HCT116 (cell line): Measurements from ENCODE around the gene DIS3L2. TPM values are rescaled to one million over a fixed set of nuclear protein-coding genes. Genes with fewer than 3 reads are reported as not detected.

Experiments
- ATAC-seq: fragments of 200-7000 bp; cut with Tn5 transposase; 2 replicates; pipeline ENCODE4 v1.9.1; 2020; ENCODE audit warnings: mild to moderate bottlenecking, moderate library complexity
- BruUV-seq: library from RNA; stranded (reverse); fragments of 400-500 nt; replicated peaks from 2 replicates; lab custom pipeline; 2021; lab: Mats Ljungman, UMichigan
- CTCF ChIA-PET: fragments of 300-600 bp; sonication (Branson Sonifier 250); formaldehyde crosslinking; loops from one replicate; lab custom pipeline; 2021; ENCODE audit warnings: antibody characterized with exemption; lab: Charles Lee
- POLR2A ChIA-PET: fragments of 300-600, 350-600 bp; sonication (Branson Sonifier 250); formaldehyde crosslinking; loops from one replicate; lab custom pipeline; 2021; ENCODE audit warnings: antibody characterized with exemption; lab: Charles Lee
- RAD21 ChIA-PET, 2 experiments: fragments of 300-600 bp; sonication (Branson Sonifier 250); formaldehyde crosslinking; loops; one replicate each; lab custom pipeline; 2023; ENCODE audit warnings: low total read pairs in 2 of 2; ENCODE audit not compliant: uncharacterized antibody in 2 of 2, unreplicated experiment in 2 of 2, low non-redundant PET in 1 of 2; lab: Charles Lee
- DNase-seq: peaks from one replicate; pipeline ENCODE4 v3.0.0-alpha.2; 2010; ENCODE audit warnings: low read depth, low spot score
- H2AFZ ChIP-seq: fragments of 200-600 bp; shearing (Covaris generic), sonication (generic); 2 replicates; pipeline ENCODE4 v1.6.1; 2017; ENCODE audit warnings: low read depth, mixed run types, mixed read lengths, antibody characterized with exemption, low read length; ENCODE audit not compliant: poor library complexity, severe bottlenecking
- H3K27ac ChIP-seq: 2 replicates; pipeline ENCODE4 v1.5.1; 2012; ENCODE audit warnings: low read depth, low read length
- H3K27me3 ChIP-seq: fragments of 200-600 bp; sonication (generic); 2 replicates; pipeline ENCODE4 v1.6.1; 2016; ENCODE audit warnings: mixed run types, low read length, mixed read lengths; ENCODE audit not compliant: insufficient read depth
- H3K36me3 ChIP-seq, 2 experiments: fragments of 200-500 bp in 1 of 2; fragments of 200-600 bp in 1 of 2; sonication (Bioruptor generic) in 1 of 2; sonication (generic) in 1 of 2; 2 replicates each; pipeline versions ENCODE4 v1.5.1 to v1.6.1; 2014 to 2016; ENCODE audit warnings: low read length in 2 of 2, inconsistent platforms in 1 of 2, mixed read lengths in 1 of 2, mixed run types in 1 of 2; ENCODE audit not compliant: insufficient read depth in 2 of 2, control insufficient read depth in 1 of 2
- H3K4me1 ChIP-seq, 2 experiments: fragments of 200-600 bp in 1 of 2; sonication (generic) in 1 of 2; 2 replicates each; pipeline versions ENCODE4 v1.5.1 to v1.6.1; 2012 to 2017; ENCODE audit warnings: low read length in 2 of 2, inconsistent platforms in 1 of 2, mild to moderate bottlenecking in 1 of 2, mixed read lengths in 1 of 2, mixed run types in 1 of 2, moderate library complexity in 1 of 2; ENCODE audit not compliant: insufficient read depth in 2 of 2, control insufficient read depth in 1 of 2
- H3K4me2 ChIP-seq: fragments of 200-600 bp; sonication (generic); 2 replicates; pipeline ENCODE4 v1.6.1; 2017; ENCODE audit warnings: mixed run types, low read length, mixed read lengths
- H3K4me3 ChIP-seq, 2 experiments: fragments of 200-600 bp in 1 of 2; sonication (generic) in 1 of 2; replicated peaks in 1 of 2; 2 replicates each; pipeline ENCODE4 v1.5.1; 2011 to 2016; ENCODE audit warnings: low read length in 2 of 2, control low read depth in 1 of 2, low read depth in 1 of 2, mild to moderate bottlenecking in 1 of 2, mixed read lengths in 1 of 2, mixed run types in 1 of 2
- H3K79me2 ChIP-seq: fragments of 200-600 bp; sonication (generic); 2 replicates; pipeline ENCODE4 v1.6.1; 2017; ENCODE audit warnings: mild to moderate bottlenecking, mixed run types, low read length, moderate library complexity, mixed read lengths; ENCODE audit not compliant: insufficient read depth
- H3K9ac ChIP-seq: fragments of 200-600 bp; sonication (generic); 2 replicates; pipeline ENCODE4 v1.6.1; 2016; ENCODE audit warnings: low read length, mixed read lengths
- H3K9me2 ChIP-seq: fragments of 200-600 bp; sonication (generic), shearing (Covaris generic); 2 replicates; pipeline ENCODE4 v1.6.1; 2017; ENCODE audit warnings: mixed run types, mild to moderate bottlenecking, moderate library complexity; ENCODE audit not compliant: insufficient read depth
- H3K9me3 ChIP-seq, 2 experiments: fragments of 200-500 bp in 1 of 2; fragments of 200-600 bp in 1 of 2; sonication (Bioruptor generic) in 1 of 2; sonication (generic) in 1 of 2; 2 replicates each; pipeline ENCODE4 v1.6.1; 2014 to 2017; ENCODE audit warnings: low read length in 2 of 2, mixed read lengths in 2 of 2, inconsistent platforms in 1 of 2, low read depth in 1 of 2, mild to moderate bottlenecking in 1 of 2, mixed run types in 1 of 2, moderate library complexity in 1 of 2; ENCODE audit not compliant: control insufficient read depth in 1 of 2, insufficient read depth in 1 of 2
- H4K20me1 ChIP-seq: fragments of 200-600 bp; sonication (generic), shearing (Covaris generic); 2 replicates; pipeline ENCODE4 v1.6.1; 2017; ENCODE audit warnings: mixed run types, mild to moderate bottlenecking, moderate library complexity; ENCODE audit not compliant: insufficient read depth
- CBX3 ChIP-seq: IDR thresholded peaks from 2 replicates; pipeline ENCODE4 v1.6.1; 2012; ENCODE audit warnings: low read depth
- CEBPB ChIP-seq: IDR thresholded peaks from 2 replicates; pipeline ENCODE4 v1.6.1; 2012; ENCODE audit warnings: low read depth
- ELF1 ChIP-seq: IDR thresholded peaks from 2 replicates; pipeline ENCODE4 v1.6.1; 2012; ENCODE audit warnings: low read depth, borderline replicate concordance
- EZH2phosphoT487 ChIP-seq: fragments of 200-600 bp; IDR thresholded peaks from 2 replicates; pipeline ENCODE4 v1.6.1; 2018; ENCODE audit warnings: antibody characterized with exemption, borderline replicate concordance
- FOSL1 ChIP-seq: IDR thresholded peaks from 2 replicates; pipeline ENCODE4 v1.6.1; 2012; ENCODE audit warnings: low read depth
- JUND ChIP-seq: IDR thresholded peaks from 2 replicates; pipeline ENCODE4 v1.6.1; 2012
- MAX ChIP-seq: IDR thresholded peaks from 2 replicates; pipeline ENCODE4 v1.6.1; 2012
- REST ChIP-seq: IDR thresholded peaks from 2 replicates; pipeline ENCODE4 v1.6.1; 2012; ENCODE audit warnings: low read depth
- SIN3A ChIP-seq: IDR thresholded peaks from 2 replicates; pipeline ENCODE4 v1.6.1; 2012; ENCODE audit warnings: low read depth
- SP1 ChIP-seq: IDR thresholded peaks from 2 replicates; pipeline ENCODE4 v1.6.1; 2012; ENCODE audit warnings: low read depth
- TCF7L2 ChIP-seq: IDR thresholded peaks from 2 replicates; pipeline ENCODE4 v1.7.0; 2011; ENCODE audit warnings: borderline replicate concordance, inconsistent platforms; ENCODE audit not compliant: insufficient read depth, insufficient read length; ENCODE audit errors: extremely low read depth
- ZNF274 ChIP-seq: fragments of 200-500 bp; sonication (Bioruptor generic); IDR thresholded peaks from 2 replicates; pipeline ENCODE4 v1.6.1; 2014; ENCODE audit warnings: mild to moderate bottlenecking, low read depth, low read length, inconsistent platforms
- intact Hi-C: fragments of 100-400 bp; cut with micrococcal nuclease; formaldehyde crosslinking; loops from 2 replicates; pipeline ENCODE4 v1.10.0; 2022
- total RNA-seq: library from RNA; stranded (reverse); gene quantifications from one replicate; pipeline ENCODE4 v1.2.1, GENCODE V29; 2021; ENCODE audit not compliant: unreplicated experiment
- TF ChIP-seq, protein P1 (sequence below): IDR thresholded peaks from 2 replicates; pipeline ENCODE4 v1.6.1; 2011; ENCODE audit warnings: mild to moderate bottlenecking, low read length, moderate library complexity; ENCODE audit not compliant: insufficient replicate concordance; ENCODE audit errors: extremely low read depth
- TF ChIP-seq, protein P2 (sequence below): IDR thresholded peaks from 2 replicates; pipeline ENCODE4 v1.6.1; 2012
- TF ChIP-seq, protein P3 (sequence below), 3 experiments: fragments of 200-600 bp in 1 of 3; sonication (generic) in 1 of 3; IDR thresholded peaks in 2 of 3; conservative IDR thresholded peaks in 1 of 3; 2 replicates each; pipeline ENCODE4 v1.5.1; 2012 to 2017; ENCODE audit warnings: low read depth in 2 of 3, low read length in 2 of 3, antibody characterized with exemption in 1 of 3, borderline replicate concordance in 1 of 3, control low read depth in 1 of 3, mild to moderate bottlenecking in 1 of 3, mixed read lengths in 1 of 3, mixed run types in 1 of 3, moderate library complexity in 1 of 3; ENCODE audit not compliant: insufficient read depth in 1 of 3

Gene DIS3L2
- total RNA-seq, 1 experiment from 2014 or later = 42.5 TPM

DNA sequence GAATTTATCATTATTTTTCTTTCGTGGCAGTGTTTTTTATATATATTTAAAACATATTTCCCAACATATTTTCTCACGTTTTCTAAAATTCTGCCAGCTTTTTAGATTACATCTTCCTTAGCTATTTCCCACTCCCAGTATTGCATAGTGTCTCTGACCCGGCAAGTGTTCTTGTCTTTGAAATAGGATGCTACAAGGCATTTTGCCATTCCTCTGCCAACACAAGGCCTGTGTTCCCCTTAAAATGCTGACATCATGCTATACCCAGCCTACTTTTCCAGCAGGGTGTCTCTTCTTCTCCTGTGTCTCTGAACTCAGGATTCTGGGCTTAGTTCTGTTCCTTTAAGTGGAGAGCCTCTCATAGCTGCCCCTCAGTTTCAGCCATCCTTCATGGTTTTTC lies 115.2 kb downstream of the DIS3L2 start:
- Histone ChIP-seq H3K27me3 (no peaks in the 10 kb centered on the region), H3K4me2 (no peak overlapping the region), H3K4me3 (no peak overlapping the region), H2AFZ (no peak overlapping the region), H3K36me3 (no peaks in the 10 kb centered on the region), H3K9me3 (no peaks in the 10 kb centered on the region), H3K4me1 (peaks cover 0 to 4% of the 10 kb centered on the region in 2 experiments; a peak in 1 of 4 replicates), H3K27ac (no peak overlapping the region), H4K20me1 (no peaks in the 10 kb centered on the region), H3K79me2 (peaks cover 5% of the 10 kb centered on the region; the same call in 1 of the 2 replicates), H3K9ac (no peak overlapping the region), H3K9me2 (no peaks in the 10 kb centered on the region)
- POLR2A ChIA-PET = no interaction called here
- BruUV-seq = no TSS peak
- TF ChIP-seq TCF7L2 = no peak
- no peak for TF ChIP-seq ELF1
- TF ChIP-seq, protein P1, sequence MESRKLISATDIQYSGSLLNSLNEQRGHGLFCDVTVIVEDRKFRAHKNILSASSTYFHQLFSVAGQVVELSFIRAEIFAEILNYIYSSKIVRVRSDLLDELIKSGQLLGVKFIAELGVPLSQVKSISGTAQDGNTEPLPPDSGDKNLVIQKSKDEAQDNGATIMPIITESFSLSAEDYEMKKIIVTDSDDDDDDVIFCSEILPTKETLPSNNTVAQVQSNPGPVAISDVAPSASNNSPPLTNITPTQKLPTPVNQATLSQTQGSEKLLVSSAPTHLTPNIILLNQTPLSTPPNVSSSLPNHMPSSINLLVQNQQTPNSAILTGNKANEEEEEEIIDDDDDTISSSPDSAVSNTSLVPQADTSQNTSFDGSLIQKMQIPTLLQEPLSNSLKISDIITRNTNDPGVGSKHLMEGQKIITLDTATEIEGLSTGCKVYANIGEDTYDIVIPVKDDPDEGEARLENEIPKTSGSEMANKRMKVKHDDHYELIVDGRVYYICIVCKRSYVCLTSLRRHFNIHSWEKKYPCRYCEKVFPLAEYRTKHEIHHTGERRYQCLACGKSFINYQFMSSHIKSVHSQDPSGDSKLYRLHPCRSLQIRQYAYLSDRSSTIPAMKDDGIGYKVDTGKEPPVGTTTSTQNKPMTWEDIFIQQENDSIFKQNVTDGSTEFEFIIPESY = no peak
- no peak for TF ChIP-seq MAX
- TF ChIP-seq ZNF274 = no peak
- no peak for TF ChIP-seq SIN3A
- TF ChIP-seq, protein P2, sequence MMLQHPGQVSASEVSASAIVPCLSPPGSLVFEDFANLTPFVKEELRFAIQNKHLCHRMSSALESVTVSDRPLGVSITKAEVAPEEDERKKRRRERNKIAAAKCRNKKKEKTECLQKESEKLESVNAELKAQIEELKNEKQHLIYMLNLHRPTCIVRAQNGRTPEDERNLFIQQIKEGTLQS = no peak
- TF ChIP-seq FOSL1 = no peak
- TF ChIP-seq SP1 = no peak
- no peak for TF ChIP-seq EZH2phosphoT487
- TF ChIP-seq, protein P3, sequence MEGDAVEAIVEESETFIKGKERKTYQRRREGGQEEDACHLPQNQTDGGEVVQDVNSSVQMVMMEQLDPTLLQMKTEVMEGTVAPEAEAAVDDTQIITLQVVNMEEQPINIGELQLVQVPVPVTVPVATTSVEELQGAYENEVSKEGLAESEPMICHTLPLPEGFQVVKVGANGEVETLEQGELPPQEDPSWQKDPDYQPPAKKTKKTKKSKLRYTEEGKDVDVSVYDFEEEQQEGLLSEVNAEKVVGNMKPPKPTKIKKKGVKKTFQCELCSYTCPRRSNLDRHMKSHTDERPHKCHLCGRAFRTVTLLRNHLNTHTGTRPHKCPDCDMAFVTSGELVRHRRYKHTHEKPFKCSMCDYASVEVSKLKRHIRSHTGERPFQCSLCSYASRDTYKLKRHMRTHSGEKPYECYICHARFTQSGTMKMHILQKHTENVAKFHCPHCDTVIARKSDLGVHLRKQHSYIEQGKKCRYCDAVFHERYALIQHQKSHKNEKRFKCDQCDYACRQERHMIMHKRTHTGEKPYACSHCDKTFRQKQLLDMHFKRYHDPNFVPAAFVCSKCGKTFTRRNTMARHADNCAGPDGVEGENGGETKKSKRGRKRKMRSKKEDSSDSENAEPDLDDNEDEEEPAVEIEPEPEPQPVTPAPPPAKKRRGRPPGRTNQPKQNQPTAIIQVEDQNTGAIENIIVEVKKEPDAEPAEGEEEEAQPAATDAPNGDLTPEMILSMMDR (IDR thresholded peaks at IDR 0.05 in 2 of 3, conservative IDR thresholded peaks at IDR 0.05 in 1 of 3; ENCODE audit: borderline replicate concordance in 1 of 3, insufficient read depth in 1 of 3, low read depth in 2 of 3, low read length in 2 of 3) = no peak
- TF ChIP-seq JUND = no peak
- TF ChIP-seq REST = no peak
- no peak for TF ChIP-seq CBX3
- TF ChIP-seq CEBPB = no peak
- RAD21 ChIA-PET = no interaction called here
- intact Hi-C loops = no loop called here
- DNase-seq (no peak), ATAC-seq (no peak)
- CTCF ChIA-PET = no interaction called here
